Activated CD8-positive, alpha-beta memory T cell treated with anti-CD3 and anti-CD28 coated beads, Interleukin-2, amount 50 U/mL, for 4 hours (primary cell): Measurements from ENCODE around the gene NRXN2.
"Not testable (repeated sequence)": the region's sequence is repeated elsewhere in the genome, so short reads cannot be mapped to it uniquely, and the experiment has no call there.

Experiments used
- DNase-seq: peaks from one replicate; pipeline ENCODE4 v3.0.0-alpha.2; 2020

Gene NRXN2

GRCh38 chr11:64561984-64562722 is 160.8 kb downstream of the NRXN2 start:
- no peak for DNase-seq

GRCh38 chr11:64561429-64561828 is 161.6 kb downstream of the NRXN2 start:
- DNase-seq: not testable (repeated sequence)

DNA sequence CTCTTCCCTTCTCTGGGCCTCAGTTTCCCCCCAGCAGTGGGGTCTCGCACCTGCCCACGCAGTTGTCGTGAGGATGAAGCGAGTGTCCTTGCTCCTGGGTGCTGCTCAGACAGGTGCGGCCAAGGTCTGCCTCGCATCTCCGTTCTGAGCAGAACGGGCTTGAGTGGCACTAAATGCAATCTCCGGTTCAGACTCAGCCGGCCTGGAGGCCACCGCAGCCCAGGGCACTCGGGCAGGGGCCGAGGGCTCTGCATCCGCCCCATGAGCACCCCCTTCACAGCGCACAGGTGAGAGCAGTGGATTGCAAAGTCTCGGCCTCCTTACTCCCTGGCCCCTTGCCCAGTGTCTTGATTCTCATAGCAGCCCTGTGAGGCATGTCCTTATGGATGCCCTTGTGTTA is 162.1 kb downstream of the NRXN2 start:
- DNase-seq: no peak

DNA sequence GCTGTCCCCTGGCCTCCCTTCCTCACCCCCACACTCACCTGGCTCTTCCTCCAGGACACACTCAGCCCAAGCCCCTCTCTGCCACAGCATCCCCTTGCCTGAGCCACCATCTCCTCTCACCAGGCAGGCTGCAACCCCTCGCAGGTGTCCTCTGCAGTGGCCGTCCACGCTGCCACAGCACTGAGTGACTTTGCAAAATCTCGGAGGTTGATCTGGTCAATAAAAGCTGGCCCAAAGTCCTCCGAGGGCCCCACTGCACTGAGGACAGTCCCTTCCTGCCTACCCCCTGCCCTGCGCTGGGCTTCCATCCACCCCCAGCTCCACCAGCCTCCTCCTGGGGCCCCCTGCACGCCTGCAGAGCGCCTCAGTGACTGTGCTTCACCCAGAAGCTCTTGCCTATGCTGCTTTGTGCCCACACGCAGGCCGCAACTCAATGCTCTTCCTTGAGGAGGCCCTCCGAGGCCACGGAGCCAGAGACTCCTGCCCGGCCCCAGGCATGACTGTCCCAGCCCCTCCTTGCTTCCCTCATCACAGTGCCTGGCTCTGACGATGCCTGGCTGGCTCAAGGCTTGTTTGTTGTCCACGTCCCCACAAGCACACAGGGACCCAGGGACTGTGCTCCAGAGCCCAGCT is 162.7 kb downstream of the NRXN2 start:
- no peak for DNase-seq

- no peak for DNase-seq
Observed at GRCh38 chr11:64559351-64560138, 163.5 kb downstream of the NRXN2 start.

- DNase-seq: no peak
Observed at GRCh38 chr11:64558869-64559268, 164.1 kb downstream of the NRXN2 start.

GRCh38 chr11:64558065-64558745 is 164.8 kb downstream of the NRXN2 start:
- DNase-seq: no peak

GRCh38 chr11:64556721-64557250 is 166.2 kb downstream of the NRXN2 start:
- no peak for DNase-seq
